ENCODE data around the gene NAV2.
"Not testable (repeated sequence)": the region's sequence is repeated elsewhere in the genome, so short reads cannot be mapped to it uniquely, and the experiment has no call there.

The NAV2 gene

DNA sequence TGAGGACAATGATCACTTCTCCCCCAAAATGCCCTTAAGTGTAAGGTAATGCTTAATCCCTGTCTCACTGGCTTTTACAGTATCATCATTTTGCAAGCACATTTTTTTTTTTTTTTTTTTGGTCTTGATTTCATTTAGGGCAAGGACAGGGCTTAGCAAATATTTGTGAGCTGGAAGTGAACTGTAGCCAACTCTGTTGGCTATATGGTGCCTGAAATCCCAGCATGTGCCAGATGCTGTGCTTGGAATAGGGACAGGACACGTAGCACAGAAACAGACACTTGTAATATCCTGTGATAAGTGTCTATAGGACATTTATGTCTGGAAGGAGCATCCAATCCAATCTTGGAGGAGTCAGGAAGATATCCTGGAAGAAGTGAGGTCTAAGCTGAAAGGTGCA is 198.3 kb downstream of the NAV2 start:
- DNase-seq: no peak

DNA sequence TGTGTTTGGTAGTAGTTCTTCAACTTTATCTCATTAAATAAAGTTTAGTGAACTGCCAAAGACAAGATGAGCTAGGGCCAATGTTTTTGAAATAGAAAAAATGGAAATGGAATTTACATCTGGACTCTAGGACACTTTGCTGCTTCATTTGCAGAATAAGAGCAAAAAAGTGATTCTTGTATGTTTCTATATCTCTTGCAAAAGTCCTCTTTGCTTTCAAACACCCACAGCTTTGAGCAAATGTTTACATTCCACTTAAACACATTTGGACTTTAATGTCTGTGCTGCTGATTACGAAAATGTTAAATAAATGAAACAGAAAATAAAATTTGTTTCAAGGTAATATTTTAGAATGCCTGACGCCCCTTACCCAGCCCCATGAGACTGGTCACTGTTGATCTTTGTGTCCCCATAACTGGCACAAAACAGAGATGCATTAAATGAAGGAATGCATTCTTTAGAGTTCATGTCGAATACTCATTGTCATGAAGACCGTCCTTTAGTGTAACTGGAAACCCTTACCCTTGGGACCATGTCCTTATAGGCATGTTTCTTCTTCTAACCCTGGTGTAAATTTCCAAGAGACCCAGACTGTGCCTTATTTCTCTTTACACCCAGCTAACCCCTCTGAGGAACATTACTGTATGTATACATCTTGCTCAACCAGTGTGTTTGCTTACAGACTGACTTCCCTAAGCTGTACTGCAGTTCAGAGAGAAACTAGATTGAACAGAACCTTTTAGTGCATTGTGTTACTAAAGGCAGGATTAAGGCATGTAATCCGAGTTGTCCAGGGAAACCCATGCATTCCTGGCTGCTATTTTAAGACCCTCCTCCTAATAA is 199.7 kb downstream of the NAV2 start:
- no peak for DNase-seq

DNA sequence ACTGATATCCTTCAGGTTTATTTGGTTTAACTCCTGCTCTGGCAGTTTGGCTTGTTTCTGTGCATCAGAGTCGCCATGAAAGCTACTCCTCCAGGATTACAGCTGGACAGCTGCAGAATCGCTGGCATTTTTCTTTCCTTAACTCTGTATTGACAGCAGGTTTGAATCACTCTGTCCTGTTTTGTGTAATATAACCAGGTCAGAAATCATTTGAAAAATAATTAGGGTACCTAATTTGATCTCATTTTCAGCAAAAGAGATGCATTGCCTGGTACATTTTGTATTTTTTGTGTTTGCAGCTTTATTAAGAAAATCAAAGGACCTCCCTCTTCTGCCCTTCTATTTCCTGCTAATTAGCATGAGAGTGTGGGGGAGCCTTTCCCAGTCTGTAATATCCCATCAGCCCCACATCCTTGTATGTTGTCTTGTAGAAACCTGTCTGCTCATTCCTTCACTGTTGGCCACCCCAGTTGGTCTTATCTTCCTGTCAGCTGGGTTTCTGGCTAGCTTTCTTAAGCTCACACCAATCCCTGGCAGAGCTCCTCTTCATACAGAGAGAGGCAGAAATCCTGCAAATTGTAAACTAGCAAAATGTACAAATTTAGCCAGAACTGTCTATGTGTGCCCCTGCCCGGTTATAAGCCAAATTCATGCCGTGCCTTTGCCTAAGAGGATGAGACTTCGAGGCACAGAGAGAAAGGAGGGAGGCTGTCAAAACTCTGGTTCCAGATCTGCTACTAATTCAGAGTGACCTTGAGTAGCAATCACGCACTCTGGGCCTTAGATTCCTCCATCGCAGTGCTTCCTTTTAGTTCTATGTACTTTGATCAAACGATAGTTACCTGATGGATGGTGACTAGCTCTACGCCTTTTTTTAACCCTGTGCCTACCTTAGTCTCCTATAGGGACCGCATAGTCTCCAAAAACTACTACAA is 200.6 kb downstream of the NAV2 start:
- DNase-seq: no peak

DNA sequence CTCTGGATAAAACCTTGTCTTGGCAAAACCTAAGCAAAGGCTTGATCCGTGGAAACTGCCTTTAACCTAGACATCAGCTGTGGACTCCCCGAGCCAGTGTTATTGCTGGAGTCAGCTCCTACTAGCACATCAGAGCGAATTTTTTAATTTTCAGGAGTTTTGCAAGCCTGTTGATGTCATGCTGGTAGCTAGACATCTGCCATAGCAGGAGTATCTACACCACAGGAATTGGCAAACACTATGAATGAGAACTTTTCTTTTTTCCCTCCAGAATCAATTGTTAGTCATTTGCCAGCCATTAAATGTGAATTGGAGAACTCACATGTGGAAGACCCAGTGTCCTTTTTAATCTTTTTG is 201.2 kb downstream of the NAV2 start:
- DNase-seq: no peak

DNA sequence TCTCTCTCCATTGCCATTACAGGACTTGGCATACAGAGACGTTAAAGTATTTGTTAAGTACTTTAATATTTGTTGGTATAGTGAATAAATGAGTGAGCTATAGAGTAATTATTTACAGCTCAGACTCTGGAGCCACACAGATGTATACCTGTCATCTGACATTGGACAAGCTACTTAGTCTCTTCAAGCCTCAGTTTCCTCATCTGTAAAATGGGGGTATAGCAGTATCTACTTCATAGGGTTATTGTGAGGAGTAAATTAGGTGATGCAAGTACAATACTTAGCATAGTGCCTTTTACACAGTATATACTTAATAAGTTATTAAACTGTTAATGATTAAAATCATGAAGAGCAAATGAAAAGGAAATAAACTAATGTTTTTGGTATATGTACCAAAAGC is 203.2 kb downstream of the NAV2 start:
- no peak for DNase-seq

DNA sequence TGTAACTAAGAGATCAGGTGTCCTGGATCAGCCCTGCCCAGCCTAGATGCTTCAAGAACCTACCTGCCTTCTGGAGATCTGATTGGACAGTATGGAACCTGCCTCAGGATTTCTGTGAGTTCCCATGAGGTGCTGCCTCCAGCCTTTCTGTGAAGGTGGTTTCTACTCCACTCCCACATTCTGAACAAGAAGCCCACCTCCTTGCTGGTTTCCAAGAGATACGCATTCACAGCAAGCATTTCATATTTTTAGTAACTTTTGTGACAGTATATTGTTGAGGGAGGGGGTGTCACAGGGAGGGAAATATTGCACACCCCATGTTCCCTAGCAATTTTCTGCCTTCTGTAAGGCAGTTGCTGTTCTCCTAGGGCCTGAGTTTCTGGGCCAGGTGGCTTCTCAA is 204.4 kb downstream of the NAV2 start:
- no peak for DNase-seq

DNA sequence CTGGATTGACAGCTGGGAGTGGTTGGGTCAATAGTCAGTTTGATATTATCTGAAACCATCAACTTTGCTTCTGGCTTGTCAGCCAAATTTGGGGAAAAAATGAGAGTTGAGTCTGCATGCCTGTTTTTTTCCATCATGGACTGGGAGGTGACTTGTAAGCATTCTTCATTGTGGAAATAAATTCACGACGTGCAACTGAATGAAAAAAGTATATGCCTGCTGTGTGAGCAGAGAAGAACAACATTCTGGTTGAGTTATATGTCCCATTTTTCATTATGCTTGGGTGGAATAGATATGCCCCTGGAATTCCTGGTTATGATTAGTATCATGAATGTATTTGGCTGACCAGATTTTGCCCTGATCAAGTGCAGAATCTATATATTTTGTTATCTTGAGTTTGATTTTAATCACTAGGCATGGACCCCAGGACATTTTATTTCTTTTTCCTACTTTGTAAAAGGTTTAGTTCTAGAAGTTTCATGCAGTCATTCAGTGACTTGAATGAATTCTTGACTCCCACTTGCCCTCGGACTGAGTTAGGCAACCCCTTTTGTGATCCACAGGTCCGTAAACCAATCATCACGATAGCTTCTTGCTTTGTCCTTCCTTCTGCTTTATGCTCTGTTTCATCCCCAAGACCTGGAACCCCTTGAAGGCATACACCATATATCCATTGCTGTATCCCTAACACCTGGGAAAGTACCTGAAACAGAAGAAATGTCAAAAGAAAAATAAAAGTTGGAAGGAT is 205.8 kb downstream of the NAV2 start:
- DNase-seq: no peak

DNA sequence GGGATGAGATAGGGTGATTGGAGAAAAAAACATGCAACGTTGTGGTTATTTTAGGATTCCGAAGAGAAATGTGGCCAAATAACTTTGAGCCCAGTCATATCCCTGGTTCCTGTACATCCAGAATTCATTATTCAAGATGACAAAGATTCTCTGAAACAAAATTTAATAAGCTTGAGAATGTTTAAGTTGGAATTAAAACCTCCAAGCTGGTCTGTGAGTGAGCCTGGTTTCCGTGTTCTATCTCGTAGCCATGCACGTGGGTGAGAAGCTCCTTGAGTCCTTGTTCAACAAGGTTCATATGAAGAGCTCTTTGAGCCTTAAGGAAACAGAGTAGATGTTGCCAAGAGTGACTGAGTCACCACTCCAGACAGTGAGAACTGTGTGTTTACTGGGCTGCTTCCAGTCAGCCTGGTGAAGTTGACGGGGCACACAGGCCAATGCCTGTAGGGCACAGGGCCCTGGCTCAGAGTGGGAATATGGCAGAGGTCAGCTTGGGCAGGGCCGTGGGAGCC is 206.5 kb downstream of the NAV2 start:
- no peak for DNase-seq

DNA sequence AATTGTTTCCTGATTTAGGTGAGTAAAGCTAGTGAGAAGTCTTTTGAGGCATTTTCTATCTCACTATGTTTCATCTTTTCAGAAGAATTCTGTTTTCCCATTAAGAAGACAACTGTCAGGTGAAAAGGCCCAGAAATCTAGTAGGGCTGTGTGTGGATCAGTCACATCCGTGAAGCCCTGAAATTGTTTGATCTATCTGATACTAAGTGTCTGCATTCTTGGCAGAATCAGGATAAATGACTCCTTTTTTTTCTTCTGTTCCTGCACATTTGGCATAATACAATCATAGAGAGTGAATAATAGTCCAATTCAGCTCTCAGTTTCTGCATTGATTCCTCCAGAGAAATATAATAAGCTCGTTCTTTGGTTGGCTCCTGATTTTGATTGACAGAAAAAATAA is 208.3 kb downstream of the NAV2 start:
- DNase-seq: no peak

DNA sequence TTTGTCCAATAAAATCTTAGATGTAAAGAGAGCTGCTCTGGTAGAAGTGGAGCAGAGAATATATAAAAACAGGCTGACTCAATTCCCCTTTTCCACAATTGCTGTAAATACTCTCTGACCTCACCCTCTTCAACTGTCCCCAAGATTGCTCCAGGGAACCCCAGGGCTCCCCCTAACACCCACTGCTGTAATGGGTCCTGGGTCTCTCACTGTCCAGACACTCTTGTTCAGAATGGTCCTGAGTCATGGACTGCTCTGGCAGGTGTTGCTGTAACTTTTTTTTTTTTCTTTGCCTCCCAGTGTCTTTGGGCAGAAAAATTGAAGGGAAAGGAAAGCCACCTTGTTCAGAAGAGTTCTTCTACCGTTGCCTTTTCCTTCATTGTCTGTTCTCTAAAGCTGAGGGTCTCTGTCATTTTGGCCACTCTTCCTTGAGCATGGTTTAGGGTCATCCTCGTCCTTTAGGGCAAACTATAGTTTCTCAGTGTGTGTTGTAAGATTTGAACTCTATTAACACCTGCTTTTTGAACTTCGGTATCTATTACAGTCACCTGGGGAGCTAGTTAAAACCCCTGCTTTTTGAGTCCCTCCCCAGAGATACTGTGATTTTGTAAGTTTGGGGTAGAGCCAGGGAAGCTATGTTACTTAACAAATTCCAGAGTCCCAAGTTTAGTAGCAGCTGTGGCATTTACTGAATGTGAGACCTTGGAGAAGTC is 209.5 kb downstream of the NAV2 start:
- DNase-seq: no peak

DNA sequence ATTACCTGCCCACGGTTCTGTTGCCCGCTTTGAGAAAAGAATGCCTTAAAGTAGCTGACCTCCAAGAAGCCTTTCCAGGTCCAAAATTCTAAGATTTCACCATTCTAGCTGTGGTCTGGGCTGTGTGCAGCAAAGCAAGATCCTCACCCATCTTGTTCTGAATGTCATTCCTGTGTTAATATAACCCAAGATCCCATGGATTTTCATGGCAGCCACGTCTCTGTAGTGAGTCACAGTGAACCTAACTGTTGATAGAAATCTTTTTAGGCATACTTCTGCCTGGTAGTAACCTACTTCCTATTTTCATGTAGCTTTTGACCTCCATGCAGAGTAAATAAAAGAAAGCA is 210.0 kb downstream of the NAV2 start:
- no peak for DNase-seq

DNA sequence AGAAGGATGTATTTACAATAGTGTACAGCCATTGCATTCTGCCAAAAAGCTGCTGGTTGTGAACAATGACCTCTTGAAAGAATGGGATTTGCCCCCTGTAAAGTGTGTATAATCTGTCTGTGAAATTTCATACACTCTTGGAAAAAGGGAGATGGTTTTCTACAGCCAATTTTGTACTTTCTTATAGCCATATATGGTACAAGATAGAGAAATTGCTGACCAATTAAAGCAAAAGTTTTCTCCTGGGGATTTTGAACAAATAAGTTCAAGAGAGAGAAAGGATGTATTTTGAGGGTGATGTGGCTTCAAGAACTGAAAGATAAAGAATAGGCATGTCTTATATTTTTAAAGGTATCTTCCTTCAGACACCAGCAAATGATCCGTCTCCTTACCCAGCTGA is 211.0 kb downstream of the NAV2 start:
- no peak for DNase-seq

DNA sequence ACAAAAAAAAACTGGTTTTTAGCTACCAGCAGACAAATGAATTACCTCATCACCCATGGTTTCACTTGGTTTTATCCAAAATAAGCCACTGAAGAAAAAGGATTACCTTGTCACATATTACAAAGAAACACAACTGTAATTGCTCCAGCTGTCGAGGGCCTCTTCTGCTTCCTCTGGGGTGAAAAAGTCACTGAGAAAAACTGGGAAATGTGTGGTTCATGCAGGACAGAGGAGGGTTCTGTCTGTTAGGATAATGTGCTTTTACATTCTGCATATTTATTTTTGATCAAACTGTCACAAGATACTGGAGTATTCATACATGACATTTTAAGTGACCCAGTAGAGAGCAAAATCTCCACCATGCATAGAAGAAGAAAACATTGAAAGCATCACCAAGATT is 211.7 kb downstream of the NAV2 start:
- no peak for DNase-seq

DNA sequence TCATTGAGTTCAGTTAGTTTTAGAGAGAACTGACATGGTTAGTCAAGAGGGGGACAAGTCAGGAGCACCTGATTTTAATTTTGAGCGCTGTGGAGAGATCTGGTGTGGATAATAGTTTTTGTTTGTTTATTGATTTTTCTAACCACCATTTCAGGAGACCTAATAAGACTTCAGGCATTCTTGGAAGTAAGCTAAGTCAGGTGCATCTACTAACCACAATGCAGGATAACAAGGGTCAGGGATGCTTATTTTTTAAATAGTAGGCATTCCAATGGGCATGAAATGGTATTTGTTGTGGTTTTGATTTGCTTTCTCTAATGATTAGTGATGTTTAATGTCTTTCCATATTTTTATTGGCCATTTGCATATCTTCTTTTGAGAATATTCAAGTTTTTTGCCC is 212.1 kb downstream of the NAV2 start:
- no peak for DNase-seq

DNA sequence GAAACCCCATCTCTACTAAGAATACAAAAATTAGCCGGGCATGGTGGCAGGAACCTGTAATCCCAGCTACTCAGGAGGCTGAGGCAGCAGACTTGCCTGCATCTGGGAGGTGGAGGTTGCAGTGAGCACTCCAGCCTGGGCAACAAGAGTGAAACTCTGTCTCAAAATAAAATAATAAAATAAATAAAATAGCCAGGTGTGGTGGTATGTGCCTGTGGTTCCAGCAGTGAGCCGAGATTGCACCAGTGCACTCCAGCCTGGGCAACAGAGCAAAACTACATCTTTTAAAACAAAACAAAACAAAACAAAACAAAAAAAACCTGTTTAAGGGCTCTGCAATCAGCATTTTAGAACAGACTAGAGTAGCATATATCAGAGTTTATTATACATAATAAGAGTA is 214.8 kb downstream of the NAV2 start:
- DNase-seq: not testable (repeated sequence)

DNA sequence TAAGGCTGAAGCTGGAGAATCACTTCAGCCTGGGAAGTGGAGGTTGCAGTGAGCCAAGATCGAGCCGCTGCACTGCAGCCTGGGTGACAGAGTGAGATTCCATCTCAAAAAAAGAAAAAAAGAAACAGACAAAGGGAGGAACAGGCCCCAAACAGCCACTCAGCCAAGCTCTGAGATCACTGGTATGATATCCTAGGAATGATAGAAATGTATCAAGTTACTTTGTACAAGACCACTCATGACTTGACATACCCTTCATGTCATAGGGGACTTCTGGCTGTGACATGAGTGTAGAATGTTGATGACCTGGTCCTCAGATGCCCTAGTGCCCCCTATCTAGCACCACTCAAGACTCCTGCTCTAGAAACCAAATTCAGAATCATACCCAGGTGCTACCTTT is 216.5 kb downstream of the NAV2 start:
- no peak for DNase-seq

DNA sequence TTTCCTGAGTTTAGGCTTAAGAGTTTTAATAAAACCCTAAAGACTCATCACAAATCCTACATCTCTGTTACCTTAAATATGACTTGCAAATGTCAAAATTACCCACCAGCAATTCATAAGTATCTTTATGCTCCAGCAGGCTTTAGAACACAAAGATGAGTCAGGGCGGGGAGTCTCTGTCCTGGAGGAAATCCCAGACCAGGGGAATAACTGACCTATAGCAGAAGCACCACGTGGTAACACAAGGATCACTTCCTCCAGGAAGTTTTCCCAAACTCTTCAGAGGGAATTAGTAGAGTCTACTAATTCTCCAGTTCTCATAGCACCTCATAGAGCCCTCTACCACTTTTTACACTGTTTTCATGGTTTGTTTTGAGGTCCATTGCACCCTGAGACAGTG is 217.0 kb downstream of the NAV2 start:
- DNase-seq: no peak

DNA sequence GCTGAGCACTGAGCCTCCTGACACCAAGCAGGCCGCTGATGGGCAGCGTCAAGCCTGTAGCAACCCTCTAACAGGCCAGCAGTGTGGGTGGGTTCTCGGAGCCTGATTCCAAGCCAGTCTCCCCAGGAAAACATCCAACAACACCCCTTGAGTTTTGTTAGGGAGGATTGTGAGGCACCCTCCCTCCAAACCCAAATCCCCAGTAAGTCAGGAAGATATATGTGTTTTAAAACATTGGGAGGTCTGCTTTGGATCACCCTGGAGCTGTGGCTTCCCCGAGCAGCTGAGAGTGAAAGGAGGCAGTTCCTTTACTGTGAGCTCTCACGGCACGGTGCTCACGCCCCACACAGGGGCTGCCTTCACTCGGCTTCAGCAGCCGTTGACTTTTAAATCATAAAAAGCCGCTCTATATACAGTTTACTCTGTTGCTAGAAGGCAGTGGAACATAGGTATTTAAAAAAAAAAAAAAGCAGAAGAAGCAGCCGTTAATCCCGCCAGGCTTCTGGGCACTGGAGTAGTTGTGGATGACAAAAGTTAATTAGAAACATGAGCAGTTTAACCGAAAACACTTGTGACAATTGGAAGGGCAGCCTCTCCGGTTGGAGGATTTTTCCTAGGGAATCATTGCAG is 218.6 kb downstream of the NAV2 start:
- DNase-seq: no peak

DNA sequence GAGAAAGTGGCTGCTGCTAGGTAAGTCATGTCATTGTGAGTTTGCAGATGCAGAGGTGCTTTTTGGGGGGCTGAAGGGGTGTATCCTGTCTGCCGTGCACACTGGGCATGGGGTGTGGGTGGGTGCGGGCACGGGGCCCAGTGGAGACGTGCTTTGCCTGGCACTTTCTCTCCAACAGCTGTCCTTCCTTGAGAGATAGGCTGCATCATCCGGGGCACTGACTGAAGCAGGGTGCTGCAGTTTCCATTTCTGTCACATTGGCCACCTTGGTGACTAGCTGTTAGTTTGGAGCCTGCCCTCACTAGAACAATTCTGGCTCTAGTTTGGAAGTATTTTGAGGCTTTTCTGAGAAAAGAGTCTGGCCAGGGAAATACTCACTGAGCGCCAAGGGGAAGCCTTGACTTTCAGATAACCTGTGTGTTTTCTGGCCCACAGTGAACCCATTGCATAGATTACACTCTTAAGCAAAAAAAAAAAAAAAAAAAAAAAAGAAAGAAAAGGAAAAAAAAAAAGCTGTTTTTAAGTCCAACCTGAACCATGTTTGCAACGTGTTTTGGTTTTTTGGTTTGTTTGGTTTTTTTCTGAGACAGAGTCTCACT is 219.2 kb downstream of the NAV2 start:
- no peak for DNase-seq

DNA sequence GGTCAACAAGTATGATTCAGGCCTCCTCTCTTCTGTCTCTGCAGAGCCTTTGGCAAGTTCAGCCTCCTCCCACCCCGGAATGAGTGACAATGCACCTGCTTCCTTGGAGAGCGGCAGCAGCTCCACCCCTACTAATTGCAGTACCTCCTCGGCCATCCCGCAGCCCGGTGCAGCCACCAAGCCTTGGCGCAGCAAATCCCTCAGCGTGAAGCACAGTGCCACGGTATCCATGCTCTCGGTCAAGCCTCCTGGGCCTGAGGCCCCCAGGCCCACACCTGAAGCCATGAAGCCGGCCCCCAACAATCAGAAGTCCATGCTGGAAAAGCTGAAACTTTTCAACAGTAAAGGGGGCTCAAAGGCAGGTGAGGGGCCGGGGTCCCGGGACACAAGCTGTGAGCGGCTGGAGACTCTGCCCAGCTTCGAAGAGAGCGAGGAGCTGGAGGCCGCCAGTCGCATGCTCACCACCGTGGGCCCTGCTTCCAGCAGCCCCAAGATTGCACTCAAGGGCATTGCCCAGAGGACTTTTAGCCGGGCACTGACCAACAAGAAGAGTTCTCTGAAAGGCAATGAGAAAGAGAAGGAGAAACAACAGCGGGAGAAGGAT is 220.6 kb downstream of the NAV2 start:
- no peak for DNase-seq

DNA sequence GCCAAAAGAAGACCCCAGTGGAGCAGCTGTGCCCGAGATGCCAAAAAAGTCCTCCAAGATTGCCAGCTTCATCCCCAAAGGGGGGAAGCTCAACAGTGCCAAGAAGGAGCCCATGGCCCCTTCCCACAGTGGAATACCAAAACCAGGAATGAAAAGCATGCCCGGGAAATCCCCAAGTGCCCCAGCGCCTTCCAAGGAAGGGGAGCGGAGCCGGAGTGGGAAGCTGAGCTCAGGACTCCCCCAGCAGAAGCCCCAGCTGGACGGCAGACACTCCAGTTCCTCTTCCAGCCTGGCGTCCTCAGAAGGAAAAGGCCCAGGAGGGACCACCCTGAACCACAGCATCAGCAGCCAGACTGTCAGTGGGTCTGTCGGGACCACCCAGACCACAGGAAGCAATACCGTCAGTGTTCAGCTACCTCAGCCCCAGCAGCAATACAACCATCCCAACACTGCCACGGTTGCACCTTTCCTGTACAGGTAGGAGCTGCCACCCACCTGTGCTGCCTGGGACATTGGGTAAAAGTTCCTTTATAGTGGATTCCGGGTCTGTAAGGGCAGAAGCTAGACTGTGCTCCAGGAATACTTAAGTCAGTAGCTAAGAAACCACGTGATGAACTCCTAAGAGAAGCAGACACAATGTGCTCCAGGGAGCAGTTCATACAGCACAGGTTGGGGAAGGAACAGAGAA is 221.3 kb downstream of the NAV2 start:
- no peak for DNase-seq

All from NCI-H1417 treated with DMSO at 0.1 percent for 48 hours (cell line).